PC-9 (cell line): ENCODE data around the gene NR2E3. TPM values are rescaled to one million over a fixed set of nuclear protein-coding genes. Genes with fewer than 3 reads are reported as not detected.

Source experiments
- BruUV-seq: library from RNA; stranded (reverse); fragments of 400-500 nt; replicated peaks from 2 replicates; lab custom pipeline; 2021; lab: Mats Ljungman, UMichigan
- CTCF ChIA-PET: fragments of 300-600 bp; sonication (Branson Sonifier 250); formaldehyde crosslinking; loops from one replicate; lab custom pipeline; 2022; ENCODE audit warnings: antibody characterized with exemption; lab: Charles Lee
- POLR2A ChIA-PET: fragments of 300-600 bp; sonication (Branson Sonifier 250); formaldehyde crosslinking; loops from one replicate; lab custom pipeline; 2022; ENCODE audit warnings: antibody characterized with exemption; ENCODE audit not compliant: unreplicated experiment; lab: Charles Lee
- DNase-seq, 2 experiments: peaks; one replicate each; pipeline versions ENCODE4 v3.0.0 to v3.0.0-alpha.2; 2015 to 2022; ENCODE audit warnings: mixed read lengths in 1 of 2
- H2AFZ ChIP-seq: fragments of 200-600 bp; sonication (generic); 2 replicates; pipeline ENCODE4 v1.8.1; 2017; ENCODE audit warnings: antibody characterized with exemption
- H3F3A ChIP-seq: fragments of 200-600 bp; sonication (generic); 2 replicates; pipeline ENCODE4 v1.8.1; 2017; ENCODE audit warnings: antibody characterized with exemption, mild to moderate bottlenecking, low read depth; ENCODE audit not compliant: insufficient read depth
- H3K27ac ChIP-seq: fragments of 200-600 bp; sonication (generic); 2 replicates; pipeline ENCODE4 v1.6.1; 2016; ENCODE audit warnings: mixed run types
- H3K27me3 ChIP-seq: fragments of 200-600 bp; sonication (generic); 2 replicates; pipeline ENCODE4 v1.6.1; 2016; ENCODE audit warnings: low read depth, mixed run types; ENCODE audit not compliant: insufficient read depth
- H3K36me3 ChIP-seq: fragments of 200-600 bp; sonication (generic); 2 replicates; pipeline ENCODE4 v1.6.1; 2016; ENCODE audit warnings: low read depth, mixed run types
- H3K4me1 ChIP-seq: fragments of 200-600 bp; sonication (generic); replicated peaks from 2 replicates; pipeline ENCODE4 v1.6.1; 2016; ENCODE audit warnings: mixed run types; ENCODE audit not compliant: insufficient read depth
- H3K4me2 ChIP-seq: fragments of 200-600 bp; sonication (generic); 2 replicates; pipeline ENCODE4 v1.6.1; 2017; ENCODE audit warnings: mixed run types
- H3K4me3 ChIP-seq: fragments of 200-600 bp; sonication (generic); 2 replicates; pipeline ENCODE4 v1.6.1; 2016; ENCODE audit warnings: mixed run types
- H3K79me2 ChIP-seq: fragments of 200-600 bp; sonication (generic); 2 replicates; pipeline ENCODE4 v1.6.1; 2017; ENCODE audit warnings: low read depth, mixed run types
- H3K9me2 ChIP-seq: fragments of 200-600 bp; sonication (generic); 2 replicates; pipeline ENCODE4 v1.8.1; 2017; ENCODE audit warnings: mild to moderate bottlenecking; ENCODE audit not compliant: insufficient read depth
- H3K9me3 ChIP-seq: fragments of 200-600 bp; sonication (generic); 2 replicates; pipeline ENCODE4 v1.8.1; 2016; ENCODE audit warnings: low read depth; ENCODE audit not compliant: insufficient read depth
- H4K20me1 ChIP-seq: fragments of 200-600 bp; sonication (generic); 2 replicates; pipeline ENCODE4 v1.8.1; 2017; ENCODE audit not compliant: insufficient read depth
- CTCF ChIP-seq: fragments of 200-600 bp; sonication (generic); conservative IDR thresholded peaks from 2 replicates; pipeline ENCODE4 v1.6.1; 2017; ENCODE audit warnings: mixed run types, antibody characterized with exemption, mild to moderate bottlenecking, moderate library complexity
- EZH2 ChIP-seq: fragments of 200-600 bp; sonication (generic); IDR thresholded peaks from 2 replicates; pipeline ENCODE4 v1.8.0; 2017; ENCODE audit warnings: antibody characterized with exemption, low read depth
- intact Hi-C: fragments of 100-400 bp; cut with micrococcal nuclease; formaldehyde crosslinking; loops from one replicate; pipeline ENCODE4 v1.10.0; 2022; ENCODE audit not compliant: unreplicated experiment
- total RNA-seq: library from RNA; stranded (reverse); gene quantifications from 2 replicates; pipeline ENCODE4 v1.2.3, GENCODE V29; 2021

The NR2E3 gene
- total RNA-seq, 1 experiment from 2014 or later: 1.5 TPM

DNA sequence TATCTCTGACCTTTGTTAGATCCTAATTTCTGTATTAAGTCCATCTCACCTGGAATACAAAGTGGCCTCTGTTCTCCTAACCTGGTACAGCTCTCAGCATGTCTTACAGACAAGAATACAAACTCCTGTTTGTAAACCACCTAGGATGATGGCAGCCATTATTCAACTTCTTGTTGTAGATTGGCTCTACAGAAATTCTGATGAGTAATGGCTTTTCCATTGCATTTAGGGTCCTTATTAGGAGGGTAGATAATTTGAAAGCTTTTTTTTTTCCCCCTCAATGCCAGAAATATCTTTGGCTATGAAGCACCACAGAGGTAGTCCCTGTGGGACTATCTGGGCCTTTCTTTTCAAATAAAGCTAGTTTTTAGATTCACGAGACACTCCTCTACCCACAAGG is 9.8 kb downstream of the NR2E3 start:
- Histone ChIP-seq H3K36me3 (0 out of 2 replicates have a peak, but pooled peaks cover 17% of the 10 kb centered on the region), H2AFZ (no peak overlapping the region), H3F3A (no peaks in the 10 kb centered on the region), H3K4me2 (no peak overlapping the region), H3K9me3 (peaks cover 15% of the 10 kb centered on the region), H3K9me2 (no peaks in the 10 kb centered on the region), H3K79me2 (no peaks in the 10 kb centered on the region), H3K27me3 (no peaks in the 10 kb centered on the region), H4K20me1 (no peaks in the 10 kb centered on the region), H3K27ac (no peak overlapping the region), H3K4me3 (no peak overlapping the region), H3K4me1 (no peaks in the 10 kb centered on the region)
- no peak for DNase-seq
- CTCF ChIA-PET: no interaction called here
- intact Hi-C loops: no loop called here
- TF ChIP-seq EZH2: no peak
- TF ChIP-seq CTCF: no peak
- POLR2A ChIA-PET: no interaction called here
- no TSS peak for BruUV-seq

- Histone ChIP-seq H3K4me2 (no peak overlapping the region), H3K4me1 (no peaks in the 10 kb centered on the region), H2AFZ (no peak overlapping the region), H3K27me3 (no peaks in the 10 kb centered on the region), H3K4me3 (no peak overlapping the region), H3K9me2 (no peaks in the 10 kb centered on the region), H4K20me1 (no peaks in the 10 kb centered on the region), H3K27ac (no peak overlapping the region), H3K9me3 (peaks cover 15% of the 10 kb centered on the region), H3K79me2 (no peaks in the 10 kb centered on the region), H3K36me3 (0 out of 2 replicates have a peak, but pooled peaks cover 17% of the 10 kb centered on the region), H3F3A (no peaks in the 10 kb centered on the region)
- DNase-seq: no peak
- TF ChIP-seq CTCF (no peak), EZH2 (no peak)
- no TSS peak for BruUV-seq
- POLR2A ChIA-PET: no interaction called here
- CTCF ChIA-PET: no interaction called here
- intact Hi-C loops: no loop called here
These were observed 11.3 kb downstream of the NR2E3 start for GRCh38 chr15:71821547-71822129.

DNA sequence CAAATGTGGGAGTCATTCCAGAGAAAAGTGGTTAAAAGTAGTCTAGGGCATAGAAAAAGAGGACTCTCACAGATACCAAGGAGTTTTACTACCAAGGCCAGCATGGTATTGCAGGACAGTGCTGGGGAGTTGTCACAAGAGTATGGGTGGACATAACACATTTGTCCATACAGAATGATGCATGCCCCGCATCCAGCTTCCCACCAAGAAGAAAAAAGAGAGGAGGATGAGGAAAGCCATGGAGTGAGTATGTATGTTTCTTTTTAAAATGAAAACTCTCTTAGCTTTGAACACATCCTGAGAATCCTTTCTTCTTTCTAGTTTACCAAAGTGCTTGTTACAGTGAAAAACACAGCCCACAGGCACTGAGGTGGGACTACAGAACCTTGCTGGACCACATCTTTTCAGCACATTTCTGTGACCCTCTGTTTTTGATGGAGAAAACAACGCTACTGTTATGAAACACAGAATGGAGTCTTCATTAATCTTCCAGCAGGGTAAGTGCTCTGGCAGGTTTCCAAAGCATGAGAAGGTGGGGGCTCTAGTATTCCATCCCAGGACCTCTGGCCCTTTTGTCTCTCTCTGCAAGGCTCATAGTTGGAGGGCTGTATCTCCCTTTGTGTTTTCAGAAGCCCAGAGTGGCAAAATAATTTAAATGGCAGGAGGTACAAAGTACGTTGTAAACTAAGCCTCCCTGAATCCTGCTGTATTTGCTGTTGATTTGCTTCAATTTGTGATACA is 12.7 kb downstream of the NR2E3 start:
- H3K27me3 ChIP-seq: no peaks in the 10 kb centered on the region
- POLR2A ChIA-PET: no interaction called here
- H3K36me3 ChIP-seq: 0 out of 2 replicates have a peak, but pooled peaks cover 20% of the 10 kb centered on the region
- no peak for DNase-seq
- CTCF ChIA-PET: no interaction called here
- no peak overlapping the region for H3K4me3 ChIP-seq
- no peak overlapping the region for H2AFZ ChIP-seq
- no peaks in the 10 kb centered on the region for H3K9me2 ChIP-seq
- no TSS peak for BruUV-seq
- intact Hi-C loops: no loop called here
- H3F3A ChIP-seq: no peaks in the 10 kb centered on the region
- H3K4me1 ChIP-seq: no peaks in the 10 kb centered on the region
- H3K27ac ChIP-seq: no peak overlapping the region
- no peak for TF ChIP-seq EZH2
- H3K4me2 ChIP-seq: no peak overlapping the region
- peaks cover 15% of the 10 kb centered on the region for H3K9me3 ChIP-seq
- H3K79me2 ChIP-seq: no peaks in the 10 kb centered on the region
- no peaks in the 10 kb centered on the region for H4K20me1 ChIP-seq
